Stimulated activated naive CD8-positive, alpha-beta T cell treated with anti-CD3 and anti-CD28 coated beads, Interleukin-15, amount 100 ng/mL, for 72 hours (primary cell): ENCODE results near the gene FLRT1.
"Not testable (repeated sequence)": the region's sequence is repeated elsewhere in the genome, so short reads cannot be mapped to it uniquely, and the experiment has no call there.

ENCODE experiments used
- ATAC-seq: fragments of 150-1000 bp; cut with Tn5 transposase; 2 replicates; pipeline ENCODE4 v1.10.0; 2021; ENCODE audit warnings: mild to moderate bottlenecking, moderate library complexity
- DNase-seq, 2 donors: peaks; one replicate each; pipeline ENCODE4 v3.0.0; 2021 to 2022
- H3K27ac Mint-ChIP-seq, 2 donors: one replicate each; pipeline ENCODE4 v1.8.0; 2022; ENCODE audit warnings: mild to moderate bottlenecking in 2 of 2, mixed read lengths in 2 of 2, moderate library complexity in 2 of 2
- H3K27me3 Mint-ChIP-seq: one replicate; pipeline ENCODE4 v1.8.0; 2022; ENCODE audit warnings: mixed read lengths
- H3K4me1 Mint-ChIP-seq: one replicate; pipeline ENCODE4 v1.8.0; 2022; ENCODE audit warnings: mild to moderate bottlenecking, mixed read lengths
- H3K4me3 Mint-ChIP-seq, 2 donors: one replicate each; pipeline ENCODE4 v1.8.0; 2022; ENCODE audit warnings: mild to moderate bottlenecking in 2 of 2, mixed read lengths in 2 of 2, moderate library complexity in 1 of 2
- H3K9me3 Mint-ChIP-seq, 2 donors: one replicate each; pipeline ENCODE4 v1.8.0; 2022; ENCODE audit warnings: mixed read lengths in 2 of 2

The FLRT1 gene

DNA sequence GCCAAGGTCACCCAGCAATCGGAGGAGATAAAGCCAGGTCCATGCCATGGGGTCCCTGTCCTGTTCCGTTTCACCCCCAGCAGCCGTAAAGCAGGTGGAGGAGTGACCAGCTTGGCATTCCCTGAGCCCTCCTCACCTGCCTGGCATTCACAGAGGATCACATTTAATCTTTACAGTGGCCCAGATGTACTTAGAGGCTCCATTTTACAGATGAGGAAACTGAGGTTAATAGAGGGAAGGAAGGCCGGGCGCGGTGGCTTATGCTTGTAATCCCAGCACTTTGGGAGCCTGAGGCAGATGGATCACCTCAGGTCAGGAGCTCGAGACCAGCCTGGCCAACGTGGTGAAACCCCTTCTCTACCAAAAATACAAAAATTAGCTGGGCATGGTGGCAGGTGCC is 11.6 kb downstream of the FLRT1 start:
- not testable (repeated sequence) for DNase-seq, ATAC-seq, H3K27me3 Mint-ChIP-seq, H3K27ac Mint-ChIP-seq, H3K4me3 Mint-ChIP-seq, H3K9me3 Mint-ChIP-seq, H3K4me1 Mint-ChIP-seq

DNA sequence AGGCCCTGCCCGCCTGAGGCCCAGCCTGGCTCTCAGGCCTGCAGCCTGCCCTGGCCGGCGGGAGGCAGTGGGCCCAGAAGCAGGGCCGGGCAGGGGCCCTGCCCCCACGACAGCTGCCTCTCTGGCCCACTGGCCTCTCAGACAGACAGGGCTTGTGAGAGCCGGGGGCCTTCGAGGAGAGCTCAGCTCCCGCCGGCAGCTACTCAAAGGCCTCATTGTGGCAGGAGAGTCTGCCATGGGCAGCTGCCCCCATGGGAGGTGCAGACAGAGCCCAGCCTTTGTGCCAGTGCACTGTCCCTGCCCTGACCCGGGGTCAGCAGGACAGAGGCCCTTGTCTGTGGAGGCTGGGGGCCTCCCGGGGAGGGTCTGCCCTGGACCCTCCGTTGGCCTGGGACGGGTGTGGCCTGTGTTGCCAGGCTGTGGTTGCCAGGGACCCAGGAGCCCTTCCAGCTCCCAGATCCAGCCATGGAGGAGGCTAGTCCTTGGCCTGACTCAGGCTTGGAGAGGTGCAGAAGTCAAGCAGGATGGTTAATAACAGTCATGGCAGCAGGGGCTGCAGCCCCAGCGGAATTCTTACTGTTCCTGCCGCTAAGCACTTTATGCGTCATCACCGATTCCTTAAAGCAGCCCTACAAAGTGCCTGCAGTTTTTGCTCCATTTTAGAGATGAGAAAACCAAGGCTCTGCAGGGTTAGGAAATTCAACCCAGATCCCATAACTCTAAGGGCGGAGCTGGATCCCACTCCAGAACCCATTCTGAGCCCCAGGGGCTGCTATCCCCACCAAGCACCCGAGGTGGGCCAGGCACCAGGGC is 12.5 kb downstream of the FLRT1 start:
- H3K4me1 Mint-ChIP-seq = no peaks in the 10 kb centered on the region
- no peak overlapping the region for H3K4me3 Mint-ChIP-seq
- DNase-seq (no peak), ATAC-seq (no peak)
- H3K27ac Mint-ChIP-seq = no peak overlapping the region
- no peaks in the 10 kb centered on the region for H3K9me3 Mint-ChIP-seq
- H3K27me3 Mint-ChIP-seq = no peaks in the 10 kb centered on the region

DNA sequence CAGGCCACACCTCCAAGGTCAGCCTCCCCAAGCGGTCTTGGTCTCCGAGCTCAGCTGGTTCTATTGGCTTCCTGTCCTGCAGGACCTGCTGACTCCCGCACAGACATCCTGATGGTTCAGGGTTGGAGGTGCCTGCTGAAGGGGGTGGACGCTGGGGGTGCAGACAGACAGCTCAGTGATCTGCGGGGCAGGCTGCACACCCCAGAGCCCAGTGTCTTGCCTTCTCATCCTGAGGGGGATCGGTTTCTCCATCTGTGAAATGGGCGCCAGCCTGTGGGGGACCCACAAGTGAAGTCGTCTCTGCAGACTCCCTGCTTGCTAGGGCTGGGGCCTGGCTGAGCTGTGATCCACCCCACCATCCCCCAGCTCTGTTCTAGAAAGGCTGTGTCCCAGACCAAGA is 13.8 kb downstream of the FLRT1 start:
- Mint-ChIP-seq H3K27me3 (no peaks in the 10 kb centered on the region), H3K27ac (no peak overlapping the region), H3K4me3 (no peak overlapping the region), H3K9me3 (no peaks in the 10 kb centered on the region), H3K4me1 (no peaks in the 10 kb centered on the region)
- DNase-seq (no peak), ATAC-seq (no peak)

DNA sequence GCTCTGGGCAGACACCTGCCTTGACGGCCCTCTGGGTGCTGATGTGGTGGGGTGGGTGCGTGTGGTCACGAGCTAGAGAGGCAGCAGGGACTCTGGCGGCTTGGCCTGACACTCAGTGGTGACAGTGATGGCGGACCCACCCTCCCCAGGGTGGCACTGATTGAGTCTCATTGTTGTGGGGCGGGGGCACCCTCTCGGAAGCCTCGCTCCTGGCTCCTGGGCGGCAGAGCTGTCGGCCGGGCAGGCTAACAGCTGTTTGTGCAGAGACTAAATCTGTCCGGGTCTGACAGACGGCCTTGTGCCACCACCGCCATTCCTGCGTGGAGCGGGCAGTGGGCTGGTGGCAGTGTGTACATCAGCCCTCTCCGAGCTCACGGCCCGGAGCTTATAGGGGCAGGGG is 15.6 kb downstream of the FLRT1 start:
- no peaks in the 10 kb centered on the region for H3K9me3 Mint-ChIP-seq

DNA sequence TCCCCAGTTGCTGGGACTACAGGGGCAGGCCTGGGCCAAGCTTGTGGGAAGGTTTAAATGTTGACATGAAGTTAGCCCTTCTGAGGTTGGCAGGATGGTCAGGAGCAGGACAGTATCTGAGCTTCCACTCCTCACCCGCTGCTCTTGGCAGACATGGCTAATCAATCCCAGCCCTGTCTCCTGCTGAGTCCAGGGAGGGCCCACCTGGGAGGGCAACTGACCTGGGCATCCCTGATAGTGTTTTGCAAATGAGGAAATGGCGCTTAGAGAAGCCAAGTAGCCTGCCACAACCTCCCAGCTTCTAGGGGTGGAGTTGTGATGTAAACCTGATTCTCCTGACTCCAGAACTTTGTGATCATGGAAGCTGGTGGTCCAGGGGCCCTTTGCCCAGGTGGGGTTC is 16.7 kb downstream of the FLRT1 start:
- Mint-ChIP-seq H3K27ac (no peak overlapping the region), H3K4me3 (no peak overlapping the region)

More for the DNA sequence above, 15.6 kb downstream of the FLRT1 start:
- DNase-seq (no peak), ATAC-seq (no peak)
- Mint-ChIP-seq H3K27ac (no peak overlapping the region), H3K4me1 (no peaks in the 10 kb centered on the region), H3K4me3 (no peak overlapping the region), H3K27me3 (no peaks in the 10 kb centered on the region)

DNA sequence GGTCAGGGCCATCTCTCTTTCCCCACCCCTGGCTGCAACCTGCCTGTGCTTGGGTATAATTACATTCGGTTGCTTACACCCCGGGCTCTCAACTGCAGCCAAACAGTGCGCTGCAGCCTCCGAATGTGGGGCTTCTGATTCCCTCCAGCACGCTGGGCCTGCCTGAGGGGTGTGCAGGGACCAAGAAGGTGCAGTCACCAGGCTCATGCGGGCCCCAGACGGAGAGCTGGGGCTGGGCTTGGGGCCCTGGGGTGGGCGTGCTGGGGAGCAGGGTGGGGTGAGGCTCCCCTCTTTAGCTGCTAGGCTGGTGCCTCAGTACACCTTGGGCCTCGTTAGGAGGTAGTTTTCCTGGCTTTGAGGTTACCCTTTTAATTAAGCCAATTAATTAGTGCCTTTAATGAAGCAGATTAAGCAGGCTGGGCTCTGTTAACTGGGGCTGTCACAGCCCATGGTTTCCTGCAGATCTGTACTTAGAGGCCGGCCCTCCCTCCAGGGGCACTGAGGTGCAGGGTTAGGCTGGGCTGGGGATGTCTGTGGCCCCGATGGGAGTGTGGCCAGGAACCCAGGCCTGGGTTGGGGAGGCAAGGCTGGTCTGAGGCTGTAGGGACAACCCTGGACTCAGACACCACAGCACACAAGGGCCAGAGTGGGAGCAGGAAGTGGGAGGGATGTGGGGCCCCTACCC is 17.3 kb downstream of the FLRT1 start:
- Mint-ChIP-seq H3K4me3 (no peak overlapping the region), H3K9me3 (no peaks in the 10 kb centered on the region), H3K27me3 (no peaks in the 10 kb centered on the region), H3K27ac (peak overlapping the region in 1 of 2 donors; percentile 78), H3K4me1 (no peaks in the 10 kb centered on the region)
- no peak for ATAC-seq
- DNase-seq = no peak

More for the DNA sequence above, 16.7 kb downstream of the FLRT1 start:
- ATAC-seq = no peak
- Mint-ChIP-seq H3K4me1 (no peaks in the 10 kb centered on the region), H3K9me3 (no peaks in the 10 kb centered on the region), H3K27me3 (no peaks in the 10 kb centered on the region)
- DNase-seq = no peak

DNA sequence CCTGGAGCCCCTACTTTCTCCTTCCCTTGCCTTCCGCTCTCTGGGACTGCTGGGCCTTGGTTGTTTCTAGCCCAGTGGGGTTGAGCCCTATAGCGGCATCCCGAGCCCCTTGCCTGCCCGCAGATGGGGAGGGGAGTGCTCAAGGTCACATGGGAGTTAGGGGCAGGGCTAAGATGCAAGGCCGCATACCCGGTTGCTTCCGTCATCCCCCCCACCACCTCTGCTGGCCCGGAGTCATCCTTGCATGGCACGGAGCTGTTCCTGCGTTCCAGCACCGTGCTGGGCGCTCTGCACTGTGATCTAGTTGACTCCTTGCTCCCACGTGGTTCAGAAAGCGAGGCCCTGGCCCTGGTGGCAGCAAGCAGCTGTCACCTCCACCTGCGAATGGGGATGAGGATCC is 18.0 kb downstream of the FLRT1 start:
- H3K9me3 Mint-ChIP-seq = no peaks in the 10 kb centered on the region
- H3K27me3 Mint-ChIP-seq = no peaks in the 10 kb centered on the region
- peak overlapping the region in 1 of 2 donors; percentile 78 for H3K27ac Mint-ChIP-seq
- no peak overlapping the region for H3K4me3 Mint-ChIP-seq
- ATAC-seq (no peak), DNase-seq (no peak)
- H3K4me1 Mint-ChIP-seq = no peaks in the 10 kb centered on the region

DNA sequence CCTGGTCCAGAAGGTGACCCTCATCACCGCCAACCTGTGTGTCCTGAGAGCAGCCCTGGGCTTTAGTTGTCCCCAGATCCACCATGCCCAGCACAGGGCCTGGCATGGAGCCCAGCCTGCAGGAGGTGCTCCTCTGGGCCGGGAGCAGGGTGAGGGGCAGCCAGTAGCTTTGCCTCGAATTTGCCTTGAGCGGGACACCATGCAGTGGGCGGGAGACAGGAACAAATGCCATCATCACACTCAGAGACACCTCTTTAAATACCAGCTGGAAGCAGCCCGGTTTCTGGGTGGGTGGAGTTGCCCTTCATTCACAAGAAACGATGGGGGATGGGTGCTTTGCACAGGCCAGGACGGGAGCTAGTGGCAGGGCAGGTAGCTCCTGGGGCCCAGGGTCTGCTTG is 19.3 kb downstream of the FLRT1 start:
- Mint-ChIP-seq H3K9me3 (no peaks in the 10 kb centered on the region), H3K27ac (no peak overlapping the region), H3K4me1 (no peaks in the 10 kb centered on the region), H3K4me3 (no peak overlapping the region), H3K27me3 (no peaks in the 10 kb centered on the region)
- no peak for ATAC-seq
- no peak for DNase-seq

DNA sequence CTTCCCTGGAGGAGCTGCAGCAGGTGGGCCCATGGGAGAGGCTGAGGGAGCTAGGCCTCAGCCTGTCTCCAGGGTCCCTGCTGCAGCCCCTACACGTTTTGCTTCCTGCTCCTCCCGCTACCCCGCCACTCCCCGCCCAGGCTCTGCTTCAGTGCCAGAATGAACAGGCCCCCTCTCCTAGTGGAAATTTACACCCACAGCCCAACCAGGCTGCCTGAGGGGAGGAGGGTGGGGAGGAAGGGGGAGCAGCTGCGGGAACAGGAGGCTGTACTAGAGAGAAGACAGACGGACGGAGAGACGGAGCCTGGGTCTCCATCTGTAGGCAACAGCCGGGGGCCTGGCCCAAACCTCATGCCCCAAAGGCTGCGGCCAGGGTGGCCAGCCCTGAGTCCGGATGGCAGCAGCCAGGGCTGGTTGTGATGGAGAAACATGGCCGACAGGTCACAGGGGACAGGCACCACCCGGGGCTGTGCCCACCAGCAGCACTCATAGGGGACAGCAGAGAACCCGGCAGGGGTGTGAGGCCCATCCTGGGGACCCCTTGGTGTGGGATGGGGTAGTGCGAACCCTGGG is 20.6 kb downstream of the FLRT1 start:
- Mint-ChIP-seq H3K4me1 (peaks cover 11% of the 10 kb centered on the region), H3K27ac (no peak overlapping the region), H3K27me3 (peaks cover 11% of the 10 kb centered on the region), H3K4me3 (no peak overlapping the region), H3K9me3 (no peaks in the 10 kb centered on the region)
- no peak for ATAC-seq
- no peak for DNase-seq

DNA sequence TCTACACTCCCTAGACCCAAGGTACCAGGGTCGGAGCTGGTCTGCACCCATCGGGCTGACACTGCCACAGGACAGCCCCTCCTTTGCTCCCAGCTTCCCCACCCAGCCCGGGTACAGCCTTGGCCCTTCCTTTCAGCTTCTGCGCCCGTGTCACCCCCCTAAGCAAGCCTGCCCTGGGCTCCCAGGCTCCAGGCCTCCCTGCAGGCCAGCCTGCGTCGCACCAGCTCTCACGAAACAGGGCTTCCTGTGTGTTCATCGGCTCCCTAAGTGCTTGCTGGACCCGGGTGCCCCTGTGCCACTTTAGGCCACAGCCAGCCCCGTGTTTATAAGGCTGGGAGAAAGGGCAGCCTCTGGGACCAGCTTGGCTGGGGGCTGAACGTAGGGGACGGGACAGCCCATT is 21.1 kb downstream of the FLRT1 start:
- H3K27me3 Mint-ChIP-seq = peaks cover 16% of the 10 kb centered on the region
- DNase-seq (no peak), ATAC-seq (no peak)
- no peaks in the 10 kb centered on the region for H3K9me3 Mint-ChIP-seq
- no peak overlapping the region for H3K27ac Mint-ChIP-seq
- H3K4me1 Mint-ChIP-seq = peaks cover 16% of the 10 kb centered on the region
- H3K4me3 Mint-ChIP-seq = no peak overlapping the region

DNA sequence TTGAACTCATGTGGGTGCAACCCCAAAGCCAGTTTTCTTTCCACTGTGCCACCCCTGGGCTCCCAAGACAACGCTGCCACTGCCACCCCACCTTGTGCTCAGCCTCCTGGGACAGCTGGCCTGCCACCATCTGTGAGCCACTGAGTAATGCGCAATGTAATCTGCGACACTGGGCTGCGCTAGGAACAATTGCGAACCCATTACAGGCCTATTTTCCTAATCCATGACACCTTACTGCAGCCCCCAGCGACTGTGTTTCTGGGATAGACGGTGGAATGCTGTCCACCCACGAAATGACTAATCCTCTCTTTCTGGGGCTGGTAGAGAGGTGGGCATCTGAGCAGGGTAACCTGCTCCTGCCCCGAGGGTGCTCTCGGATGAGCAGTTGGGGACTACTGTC is 22.2 kb downstream of the FLRT1 start:
- DNase-seq = no peak
- Mint-ChIP-seq H3K4me1 (peaks cover 20% of the 10 kb centered on the region), H3K27ac (no peak overlapping the region), H3K9me3 (no peaks in the 10 kb centered on the region), H3K4me3 (no peak overlapping the region), H3K27me3 (peaks cover 27% of the 10 kb centered on the region)
- no peak for ATAC-seq

DNA sequence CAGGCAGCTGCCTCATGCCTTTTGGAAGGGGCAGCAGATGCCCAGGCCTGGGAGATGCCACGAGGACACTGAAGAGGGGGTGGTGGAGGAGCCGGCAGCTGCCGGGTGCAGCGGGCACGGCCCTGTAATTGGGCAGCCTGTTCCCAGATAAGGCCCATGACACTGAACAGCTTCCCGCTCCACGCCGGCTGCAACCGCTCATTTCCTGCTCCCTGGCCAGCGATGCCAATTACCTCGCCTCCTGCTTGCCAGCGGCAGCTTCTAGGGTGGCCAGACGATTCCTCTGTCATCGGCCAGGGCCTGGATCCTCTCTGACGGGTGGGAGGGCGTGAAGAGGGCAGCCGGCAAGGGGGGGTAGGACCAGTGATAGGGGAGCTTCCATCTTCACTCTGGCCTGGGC is 22.8 kb downstream of the FLRT1 start:
- no peak overlapping the region for H3K4me3 Mint-ChIP-seq
- no peak for DNase-seq
- ATAC-seq = no peak
- no peak overlapping the region for H3K27ac Mint-ChIP-seq
- peaks cover 30% of the 10 kb centered on the region for H3K27me3 Mint-ChIP-seq
- peaks cover 20% of the 10 kb centered on the region for H3K4me1 Mint-ChIP-seq
- H3K9me3 Mint-ChIP-seq = no peaks in the 10 kb centered on the region

DNA sequence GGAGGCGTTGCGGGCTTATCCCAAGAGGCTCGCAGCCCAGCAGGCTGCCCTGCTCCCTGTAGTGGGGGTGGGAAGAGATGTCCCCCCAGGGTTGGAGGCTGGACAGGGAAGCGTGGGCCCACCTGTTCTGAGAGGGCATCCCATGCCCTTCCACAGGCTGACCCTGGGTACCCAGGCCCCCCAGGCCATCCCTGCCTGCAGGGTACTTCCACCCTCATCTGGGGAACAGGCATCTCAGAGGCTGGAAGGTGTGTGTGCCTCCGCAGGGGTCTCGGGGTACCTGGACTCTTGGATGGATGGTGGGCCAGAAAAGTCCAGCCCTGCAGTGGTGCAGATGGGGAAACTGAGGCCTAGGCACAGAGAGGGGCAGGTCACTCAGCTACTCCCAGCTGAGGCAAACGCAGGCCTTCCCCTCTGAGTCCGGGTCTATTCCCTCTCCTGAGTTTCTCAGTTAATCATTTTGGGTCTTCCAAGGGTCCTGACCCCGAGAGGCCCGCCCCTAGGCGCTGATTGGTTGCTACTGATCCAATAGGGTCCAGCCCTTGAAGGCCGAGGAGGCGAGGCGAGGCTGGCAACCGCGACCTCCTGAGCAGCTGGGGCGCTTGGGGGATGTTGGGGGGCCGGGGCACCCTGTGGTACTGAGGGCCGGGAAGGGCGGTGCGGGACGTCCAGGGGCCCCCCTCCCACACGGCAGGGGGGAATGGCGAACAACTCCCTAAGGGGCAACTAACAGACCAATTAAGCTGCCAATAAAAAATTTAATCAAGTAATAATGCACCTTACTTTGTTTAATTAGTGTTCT is 23.8 kb downstream of the FLRT1 start:
- H3K4me3 Mint-ChIP-seq = peak overlapping the region in 1 of 2 donors; percentile 13
- no peak overlapping the region for H3K27ac Mint-ChIP-seq
- H3K27me3 Mint-ChIP-seq = peaks cover 30% of the 10 kb centered on the region

DNA sequence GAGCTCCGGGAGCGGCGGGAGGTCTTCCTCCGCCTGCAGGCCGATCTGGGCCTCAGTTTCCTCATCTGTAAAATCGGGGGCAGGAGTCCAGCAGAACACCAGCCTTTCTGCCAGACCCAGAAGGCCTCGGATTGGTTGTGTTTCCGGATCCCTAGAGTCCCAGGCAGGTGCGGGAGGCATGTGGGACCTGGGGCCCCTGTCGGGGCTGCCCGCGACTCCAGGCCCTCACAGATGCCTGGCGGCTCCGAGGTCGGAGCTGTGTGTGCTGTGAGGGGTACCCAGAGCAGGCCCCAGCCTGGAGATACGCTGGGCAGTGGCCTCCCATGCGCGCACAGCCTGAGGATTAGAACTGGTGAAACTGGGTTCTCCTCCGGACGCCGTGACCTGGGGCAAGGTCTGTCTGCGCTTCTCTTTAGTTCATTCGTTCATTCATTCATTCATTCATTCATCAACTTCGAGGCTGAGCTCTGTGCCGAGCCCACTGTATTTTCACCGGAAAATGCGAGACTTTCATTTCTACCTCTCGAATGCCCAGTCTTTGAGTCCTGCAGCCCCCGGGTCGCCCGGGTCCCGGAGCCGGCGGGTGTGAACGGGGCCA is 24.6 kb downstream of the FLRT1 start:
- H3K27ac Mint-ChIP-seq = no peak overlapping the region
- ATAC-seq (no peak), DNase-seq (no peak)
- H3K4me3 Mint-ChIP-seq = peak overlapping the region; percentile 57 to 78
- peaks cover 30% of the 10 kb centered on the region for H3K27me3 Mint-ChIP-seq
- H3K4me1 Mint-ChIP-seq = peaks cover 26% of the 10 kb centered on the region
- H3K9me3 Mint-ChIP-seq = no peaks in the 10 kb centered on the region

More for the DNA sequence above, 23.8 kb downstream of the FLRT1 start:
- Mint-ChIP-seq H3K9me3 (no peaks in the 10 kb centered on the region), H3K4me1 (peaks cover 20% of the 10 kb centered on the region)
- ATAC-seq (no peak), DNase-seq (no peak)

DNA sequence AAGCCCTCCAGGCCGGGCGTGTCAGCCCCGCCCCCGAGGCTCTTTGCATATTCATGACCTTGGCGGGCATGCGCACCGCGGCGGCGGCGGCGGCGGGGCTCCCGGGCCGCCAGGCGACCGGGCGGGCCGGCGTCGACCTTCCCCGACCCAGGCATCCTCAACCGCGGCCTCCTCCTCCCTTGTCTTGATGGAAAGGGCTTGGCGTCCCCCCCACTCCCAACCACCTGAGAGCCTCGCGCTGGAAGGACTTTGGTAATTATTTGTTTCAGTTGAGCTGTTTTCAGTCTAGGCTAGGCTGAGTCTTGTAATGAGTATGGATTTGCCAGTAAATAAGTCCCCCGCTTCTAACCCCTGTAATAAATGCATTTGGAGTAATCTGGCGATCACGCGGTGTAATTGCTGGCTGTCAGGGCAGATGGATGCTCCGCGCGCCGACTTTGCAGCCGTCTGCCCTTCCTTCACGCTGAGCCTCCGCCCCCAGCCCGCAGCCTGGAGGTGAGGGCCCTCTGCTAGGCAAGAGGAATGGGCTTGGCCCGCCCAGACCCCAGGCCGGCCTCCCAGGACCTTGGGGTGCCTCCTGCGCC is 25.2 kb downstream of the FLRT1 start:
- Mint-ChIP-seq H3K9me3 (no peaks in the 10 kb centered on the region), H3K4me1 (peaks cover 26% of the 10 kb centered on the region), H3K27me3 (peaks cover 30% of the 10 kb centered on the region), H3K4me3 (peak overlapping the region; percentile 78 to 80), H3K27ac (no peak overlapping the region)
- ATAC-seq (peak; percentile 80), DNase-seq (peak; percentile 37 to 52)
